K562 (cell line): ENCODE data around the gene COX6A1. TPM values are rescaled to one million over a fixed set of nuclear protein-coding genes. Genes with fewer than 3 reads are reported as not detected.

Experiments used
- ASH1L ChIP-seq: fragments of 450-650 bp; IDR thresholded peaks from 2 replicates; pipeline ENCODE4 v1.6.1; 2018; ENCODE audit warnings: borderline replicate concordance, mild to moderate bottlenecking, low read depth; ENCODE audit not compliant: partially characterized antibody
- ATF1 ChIP-seq, 2 experiments: fragments of 450-650 bp in 1 of 2; IDR thresholded peaks; 2 replicates each; pipeline ENCODE4 v1.6.1; 2016; ENCODE audit warnings: missing compliant biosample characterization in 1 of 2, missing genetic modification characterization in 1 of 2
- ATF4 ChIP-seq: fragments of 450-650 bp; formaldehyde crosslinking; IDR thresholded peaks from 2 replicates; pipeline ENCODE4 v1.4.0; 2022; ENCODE audit warnings: mild to moderate bottlenecking, moderate library complexity
- CBFA2T2 ChIP-seq: fragments of 450-650 bp; conservative IDR thresholded peaks from 2 replicates; pipeline ENCODE4 v1.6.1; 2017; ENCODE audit warnings: mild to moderate bottlenecking
- CUX1 ChIP-seq: fragments of 200-800 bp; sonication (Bioruptor generic); IDR thresholded peaks from 2 replicates; pipeline ENCODE4 v1.6.1; 2016; ENCODE audit warnings: missing genetic modification characterization, missing compliant biosample characterization
- E2F1 ChIP-seq: sonication (generic); formaldehyde crosslinking; IDR thresholded peaks from 2 replicates; pipeline ENCODE4 v1.8.1; 2023; ENCODE audit warnings: mild to moderate bottlenecking, missing genetic modification reagents, moderate library complexity
- EWSR1 ChIP-seq: fragments of 450-650 bp; IDR thresholded peaks from 2 replicates; pipeline ENCODE4 v1.6.1; 2018; ENCODE audit warnings: borderline replicate concordance, mild to moderate bottlenecking, low read depth, moderate library complexity; ENCODE audit not compliant: partially characterized antibody
- GATA2 ChIP-seq: sonication (generic); formaldehyde crosslinking; IDR thresholded peaks from 2 replicates; pipeline ENCODE4 v1.4.0; 2020; ENCODE audit warnings: mild to moderate bottlenecking, missing genetic modification reagents
- KLF16 ChIP-seq: IDR thresholded peaks from 2 replicates; pipeline ENCODE4 v1.6.1; 2016; ENCODE audit warnings: antibody characterized with exemption
- LCOR ChIP-seq: sonication (generic); formaldehyde crosslinking; IDR thresholded peaks from 2 replicates; pipeline ENCODE4 v1.8.0; 2022; ENCODE audit warnings: mild to moderate bottlenecking, missing genetic modification reagents
- NCOA6 ChIP-seq: fragments of 450-650 bp; IDR thresholded peaks from 2 replicates; pipeline ENCODE4 v1.6.1; 2017; ENCODE audit warnings: mild to moderate bottlenecking
- NFIC ChIP-seq: fragments of 450-650 bp; IDR thresholded peaks from 2 replicates; pipeline ENCODE4 v1.6.1; 2017; ENCODE audit warnings: mild to moderate bottlenecking, inconsistent platforms
- PHB ChIP-seq: fragments of 250-450 bp; sonication (Bioruptor Pico); IDR thresholded peaks from 2 replicates; pipeline ENCODE4 v1.5.0; 2021
- PTRF ChIP-seq: fragments of 450-650 bp; IDR thresholded peaks from 2 replicates; pipeline ENCODE4 v1.6.1; 2016; ENCODE audit warnings: mild to moderate bottlenecking, missing genetic modification characterization, missing compliant biosample characterization
- SP1 ChIP-seq: sonication (generic); formaldehyde crosslinking; IDR thresholded peaks from 2 replicates; pipeline ENCODE4 v1.8.1; 2022; ENCODE audit warnings: mild to moderate bottlenecking, missing genetic modification reagents
- TFAM ChIP-seq: fragments of 250-450 bp; sonication (Bioruptor Pico); conservative IDR thresholded peaks from 2 replicates; pipeline ENCODE4 v1.5.0; 2021; ENCODE audit warnings: mild to moderate bottlenecking, moderate library complexity
- ZFP1 ChIP-seq: fragments of 450-650 bp; formaldehyde crosslinking; IDR thresholded peaks from 2 replicates; pipeline ENCODE4 v1.4.0; 2020; ENCODE audit warnings: mild to moderate bottlenecking, mixed read lengths
- ZFX ChIP-seq: sonication (generic); formaldehyde crosslinking; IDR thresholded peaks from 2 replicates; pipeline ENCODE4 v1.8.0; 2022; ENCODE audit warnings: mild to moderate bottlenecking, missing genetic modification reagents, moderate library complexity
- ZNF668 ChIP-seq: fragments of 250-450 bp; sonication (Bioruptor Pico); IDR thresholded peaks from 2 replicates; pipeline ENCODE4 v1.8.0; 2022; ENCODE audit warnings: mild to moderate bottlenecking, inconsistent platforms
- polyA plus RNA-seq, 8 experiments: library from polyadenylated mRNA; depleted of rRNA in 4 of 8; stranded (reverse) in 5 of 8; unstranded in 3 of 8; fragments of >200 nt; fragmentation: Nextera tagmentation in 2 of 8; fragmentation: Illumina TruSeq in 1 of 8; extraction: Ambion mirVana in 2 of 8; extraction: Trizol in 1 of 8; gene quantifications; 2 replicates each; pipeline versions ENCODE4 v1.2.1 to v1.2.3, GENCODE V29; 2011 to 2014; ENCODE audit warnings: inconsistent platforms in 1 of 8, missing spikeins in 1 of 8
- total RNA-seq, 7 experiments: library from RNA; depleted of rRNA in 6 of 7; stranded (reverse); fragments of >200 nt in 6 of 7; fragmentation: Illumina TruSeq in 2 of 7; extraction: Trizol in 2 of 7; gene quantifications; 2 replicates each; pipeline versions ENCODE4 v1.2.1 to v1.2.3, GENCODE V29; 2011 to 2021; ENCODE audit warnings: low replicate concordance in 1 of 7
- TF ChIP-seq, protein P1 (sequence below): fragments of 250-450 bp; sonication (Bioruptor Pico); IDR thresholded peaks from 2 replicates; pipeline ENCODE4 v1.9.0; 2021; ENCODE audit warnings: mild to moderate bottlenecking
- TF ChIP-seq, protein P2 (sequence below), 2 experiments: fragments of 450-650 bp in 1 of 2; sonication (generic) in 1 of 2; formaldehyde crosslinking; conservative IDR thresholded peaks; 2 replicates each; pipeline versions ENCODE4 v1.4.0 to v1.8.1; 2020 to 2022; ENCODE audit warnings: mild to moderate bottlenecking in 1 of 2, missing genetic modification reagents in 1 of 2

COX6A1 gene
- total and polyA plus RNA-seq, 9 of the 15 experiments (the other 6 are each of a cell fraction or from before 2014, with no cell fraction given), result 414 to 4,142 (median 931) TPM

DNA sequence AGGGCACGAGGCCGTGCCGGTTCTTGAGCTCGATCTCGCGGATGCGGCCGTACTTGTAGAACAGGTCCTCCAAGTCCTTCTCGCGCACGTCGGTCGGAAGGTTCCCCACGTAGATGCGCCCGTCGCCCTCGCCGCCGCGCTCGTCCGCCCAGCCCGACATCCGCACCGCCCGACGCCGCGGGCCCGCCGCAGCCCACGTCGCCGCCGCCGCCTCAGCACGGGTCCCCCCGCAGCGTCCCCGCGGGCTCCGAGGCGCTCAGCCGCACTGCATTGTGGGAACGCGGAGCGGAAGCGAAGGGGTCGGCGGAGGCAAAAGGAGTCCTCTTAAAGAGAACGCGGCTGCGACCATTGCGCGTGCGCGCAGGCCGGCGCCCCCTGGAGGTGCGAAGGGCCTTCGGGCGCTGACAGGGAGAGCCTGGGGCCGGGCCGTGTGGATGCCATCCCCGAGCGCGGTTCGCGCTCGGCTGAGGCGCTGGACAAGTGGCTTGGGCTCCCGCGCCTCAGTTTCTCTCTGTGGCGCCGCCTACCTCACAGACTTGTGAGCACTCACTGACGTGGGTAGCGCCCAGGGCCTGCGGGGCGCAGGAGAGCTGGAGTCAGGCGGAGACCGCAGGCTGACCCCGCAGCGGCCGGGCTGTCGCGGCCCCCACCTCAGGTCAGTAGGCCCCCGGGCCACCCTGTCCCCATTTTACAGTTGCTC lies 31.7 kb downstream of the COX6A1 start, which contains the start of gene SRSF9 (continued):
- no peak for TF ChIP-seq EWSR1
- TF ChIP-seq SP1, result peak; percentile 73
- 0 out of 2 replicates have a peak, but pooled peaks have one; percentile 12 for TF ChIP-seq ATF4 (CRISPR knock-in tag)
- TF ChIP-seq PTRF (tag), result no peak
- no peak for TF ChIP-seq ATF1 (CRISPR knock-in tag; IDR thresholded peaks at IDR 0.05)
- TF ChIP-seq ATF1 (tag; IDR thresholded peaks at IDR 0.05), result peak; percentile 64
- TF ChIP-seq CBFA2T2, result no peak
- no peak for TF ChIP-seq NFIC
- TF ChIP-seq TFAM, result no peak
- TF ChIP-seq ZFX (CRISPR knock-in tag), result peak; percentile 94
- TF ChIP-seq, protein P1, sequence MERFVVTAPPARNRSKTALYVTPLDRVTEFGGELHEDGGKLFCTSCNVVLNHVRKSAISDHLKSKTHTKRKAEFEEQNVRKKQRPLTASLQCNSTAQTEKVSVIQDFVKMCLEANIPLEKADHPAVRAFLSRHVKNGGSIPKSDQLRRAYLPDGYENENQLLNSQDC (CRISPR knock-in tag), result no peak
- TF ChIP-seq E2F1 (CRISPR knock-in tag), result peak; percentile 72; the same call in 1 of the 2 replicates
- no peak for TF ChIP-seq GATA2 (CRISPR knock-in tag)
- TF ChIP-seq ZFP1, result no peak
- TF ChIP-seq NCOA6, result no peak
- no peak for TF ChIP-seq CUX1
- TF ChIP-seq ZNF668 (CRISPR knock-in tag), result no peak
- TF ChIP-seq KLF16, result 0 out of 2 replicates have a peak, but pooled peaks have one; percentile 30
- TF ChIP-seq, protein P2, sequence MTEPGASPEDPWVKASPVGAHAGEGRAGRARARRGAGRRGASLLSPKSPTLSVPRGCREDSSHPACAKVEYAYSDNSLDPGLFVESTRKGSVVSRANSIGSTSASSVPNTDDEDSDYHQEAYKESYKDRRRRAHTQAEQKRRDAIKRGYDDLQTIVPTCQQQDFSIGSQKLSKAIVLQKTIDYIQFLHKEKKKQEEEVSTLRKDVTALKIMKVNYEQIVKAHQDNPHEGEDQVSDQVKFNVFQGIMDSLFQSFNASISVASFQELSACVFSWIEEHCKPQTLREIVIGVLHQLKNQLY (CRISPR knock-in tag; conservative IDR thresholded peaks at IDR 0.05), result no peak
- TF ChIP-seq ASH1L, result no peak
- TF ChIP-seq LCOR, result 0 out of 2 replicates have a peak, but pooled peaks have one; percentile 18
- TF ChIP-seq PHB (CRISPR knock-in tag), result peak; percentile 51; the same call in 1 of the 2 replicates
